Measurements from ENCODE around the gene CCNL1.
"Not testable (repeated sequence)": the region's sequence is repeated elsewhere in the genome, so short reads cannot be mapped to it uniquely, and the experiment has no call there.

CCNL1 gene

GRCh38 chr3:157122116-157122515 lies 37.8 kb downstream of the CCNL1 start:
- DNase-seq = peak; percentile 90

- no peak for DNase-seq
Measured at GRCh38 chr3:157121522-157121921, 38.4 kb downstream of the CCNL1 start.

GRCh38 chr3:157120071-157120892 lies 39.7 kb downstream of the CCNL1 start:
- DNase-seq = no peak

- DNase-seq = no peak
Measured at GRCh38 chr3:157119369-157119951, 40.5 kb downstream of the CCNL1 start.

- no peak for DNase-seq
Measured at GRCh38 chr3:157117875-157118654, 41.9 kb downstream of the CCNL1 start.

- DNase-seq = no peak
Measured at GRCh38 chr3:157117206-157117605, 42.7 kb downstream of the CCNL1 start.

- no peak for DNase-seq
Measured at GRCh38 chr3:157116017-157116416, 43.9 kb downstream of the CCNL1 start.

GRCh38 chr3:157115069-157116006 lies 44.6 kb downstream of the CCNL1 start:
- peak; percentile 35 for DNase-seq

GRCh38 chr3:157113832-157114505 lies 46.0 kb downstream of the CCNL1 start:
- no peak for DNase-seq

GRCh38 chr3:157112536-157112935 lies 47.4 kb downstream of the CCNL1 start:
- no peak for DNase-seq

GRCh38 chr3:157111518-157111917 lies 48.4 kb downstream of the CCNL1 start:
- DNase-seq = peak; percentile 49

- DNase-seq = no peak
Measured at GRCh38 chr3:157110761-157111278, 49.1 kb downstream of the CCNL1 start.

DNA sequence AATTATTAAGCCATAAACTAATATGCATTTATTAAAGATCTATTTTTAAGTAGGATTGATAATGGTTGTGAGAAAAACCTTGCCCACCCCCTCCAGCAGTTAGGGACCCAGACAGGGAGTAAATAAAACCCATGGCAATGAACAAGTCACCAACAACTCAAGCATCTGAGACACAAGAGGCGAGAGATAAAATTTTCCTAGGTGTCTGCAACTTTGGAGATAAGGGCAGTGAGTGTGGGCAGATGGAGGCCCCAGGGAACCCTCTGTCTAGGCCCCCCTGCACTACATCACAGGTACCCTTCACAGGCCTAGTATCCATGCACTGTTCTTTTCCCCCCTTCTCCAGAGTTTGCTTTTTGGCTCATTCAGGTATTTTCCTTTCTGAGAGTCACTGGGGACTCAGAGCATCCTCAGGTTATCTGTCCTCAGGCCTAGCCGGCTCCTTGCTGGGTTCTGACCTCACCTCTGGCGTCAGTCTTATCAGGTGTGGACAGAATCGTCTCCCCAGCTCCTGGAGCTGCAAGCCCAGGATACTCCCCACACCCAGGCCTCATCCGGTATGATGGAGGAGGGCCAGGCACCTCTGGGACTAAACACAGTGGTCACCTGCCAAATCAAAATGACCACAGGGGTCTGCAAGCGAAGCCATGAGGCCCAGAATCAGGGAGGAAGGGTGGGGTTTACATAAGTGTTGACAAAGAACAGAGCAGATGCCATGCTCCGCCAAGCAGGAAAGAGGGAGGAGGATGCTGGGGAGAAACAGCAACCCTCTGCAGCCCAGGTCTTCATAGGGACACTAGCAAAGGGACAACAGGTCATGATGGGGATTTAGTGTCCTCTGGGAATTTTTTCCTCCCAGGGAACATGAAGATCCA lies 50.4 kb downstream of the CCNL1 start:
- no peak for DNase-seq

- peak; percentile 50 for DNase-seq
Measured at GRCh38 chr3:157107644-157108133, 52.3 kb downstream of the CCNL1 start.

DNA sequence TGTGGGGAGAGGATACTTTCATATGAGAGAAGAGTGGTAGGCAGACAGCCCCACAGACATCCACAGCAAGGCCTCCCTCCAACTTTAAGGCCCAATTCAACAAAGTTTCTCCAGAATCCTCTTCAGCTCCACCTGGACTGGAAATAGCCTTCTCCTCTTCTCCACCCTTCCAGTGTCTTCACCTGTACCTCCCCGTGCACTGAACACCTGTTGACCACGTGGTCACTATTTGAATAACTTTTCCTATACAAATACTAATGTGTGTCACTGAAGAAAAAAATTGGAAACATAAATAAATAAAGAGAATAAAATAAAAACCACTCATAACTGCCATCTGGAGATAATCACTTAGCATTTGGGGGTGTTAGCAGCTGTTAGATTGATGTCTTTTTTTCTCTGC lies 52.9 kb downstream of the CCNL1 start:
- no peak for DNase-seq

GRCh38 chr3:157104928-157105652 lies 54.9 kb downstream of the CCNL1 start:
- no peak for DNase-seq

DNA sequence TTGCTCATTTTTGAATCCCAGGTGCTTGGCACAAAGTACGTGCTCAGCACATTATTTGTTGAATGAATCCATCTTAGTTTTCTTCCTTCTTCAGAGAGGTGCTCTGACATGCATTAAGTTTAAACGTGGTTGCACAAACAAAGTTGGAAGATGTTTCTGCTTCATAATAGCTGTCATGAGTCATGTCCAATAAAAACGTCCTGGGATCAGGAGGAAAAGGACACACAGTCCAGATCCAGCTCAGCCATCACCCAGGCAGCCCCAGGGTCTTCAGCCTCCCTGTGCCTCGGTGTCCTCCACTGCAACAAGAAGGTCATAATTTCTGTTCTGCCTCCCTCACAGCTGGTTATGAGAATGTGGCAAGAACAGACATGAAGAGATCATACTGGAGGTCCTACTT lies 55.4 kb downstream of the CCNL1 start:
- DNase-seq = no peak

- no peak for DNase-seq
Measured at GRCh38 chr3:157103860-157104259, 56.1 kb downstream of the CCNL1 start.

DNA sequence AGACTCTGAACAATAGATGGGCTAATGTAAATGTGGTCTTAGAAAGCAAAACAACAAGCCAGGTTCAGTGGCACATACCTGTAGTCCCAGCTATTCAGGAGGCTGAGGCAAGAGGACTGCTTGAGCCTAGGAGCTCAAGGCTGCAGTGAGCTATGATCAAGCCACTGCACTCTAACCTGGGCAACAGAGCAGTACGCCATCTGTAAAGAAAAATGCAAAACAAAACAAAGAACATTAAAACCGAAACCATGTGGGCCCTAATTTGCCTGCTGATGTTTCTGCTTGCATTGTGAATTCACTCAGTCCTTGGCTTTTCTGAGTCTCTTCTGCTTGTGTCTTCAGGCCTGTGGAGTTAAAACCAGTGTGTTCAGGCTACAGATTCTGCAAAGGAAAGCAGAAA lies 56.7 kb downstream of the CCNL1 start:
- DNase-seq = no peak

DNA sequence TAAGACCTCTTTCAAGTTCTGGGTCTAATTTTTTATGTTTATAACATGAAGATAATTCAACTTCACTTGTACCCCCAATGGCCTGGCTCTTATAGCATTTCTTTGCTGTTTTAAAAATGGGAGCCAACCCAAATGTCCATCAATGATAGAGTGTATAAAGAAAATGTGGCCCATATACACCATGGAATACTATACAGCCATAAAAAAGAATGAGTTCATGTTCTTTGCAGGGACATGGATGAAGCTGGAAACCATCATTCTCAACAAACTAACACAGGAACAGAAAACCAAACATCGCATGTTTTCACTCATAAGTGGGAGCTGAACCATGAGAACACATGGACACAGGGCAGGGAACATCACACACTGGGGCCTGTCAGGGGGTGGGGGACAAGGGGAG lies 57.4 kb downstream of the CCNL1 start:
- not testable (repeated sequence) for DNase-seq

Data from fibroblast of skin of right quadriceps (primary cell).